ENCODE data around the gene GREB1L.

GRCh38 chr18:21404426-21404825, 162.4 kb downstream of the GREB1L start:
- TF ChIP-seq CTCF (conservative IDR thresholded peaks at IDR 0.05 in 1 of 2, IDR thresholded peaks at IDR 0.05 in 1 of 2; ENCODE audit: low read depth in 1 of 2, low read length in 2 of 2) (no peak), EZH2 (IDR thresholded peaks at IDR 0.05; ENCODE audit: low read length, missing control alignments) (no peak)

Data from fibroblast of lung (primary cell).